HG03442 (cell line): ENCODE results near the gene PET100.

Experiments used
- ATAC-seq: cut with Tn5 transposase; IDR thresholded peaks from one replicate; pipeline ENCODE4 v1.9.1; 2021; ENCODE audit warnings: mild to moderate bottlenecking, moderate library complexity; ENCODE audit not compliant: unreplicated experiment

The PET100 gene

GRCh38 chr19:7647156-7647555 lies 17.6 kb downstream of the PET100 start:
- ATAC-seq, result no peak

GRCh38 chr19:7648265-7649014 lies 18.8 kb downstream of the PET100 start:
- ATAC-seq, result no peak

GRCh38 chr19:7650148-7650547 lies 20.6 kb downstream of the PET100 start:
- ATAC-seq, result no peak

- no peak for ATAC-seq
These were observed 22.6 kb downstream of the PET100 start for GRCh38 chr19:7652061-7652641.

GRCh38 chr19:7654401-7654800 lies 24.8 kb downstream of the PET100 start:
- ATAC-seq, result no peak

- no peak for ATAC-seq
These were observed 26.0 kb downstream of the PET100 start for GRCh38 chr19:7655581-7655980.

GRCh38 chr19:7657131-7657751 lies 27.6 kb downstream of the PET100 start:
- ATAC-seq, result no peak

GRCh38 chr19:7658219-7658686 lies 28.7 kb downstream of the PET100 start:
- peak; percentile 53 for ATAC-seq

- no peak for ATAC-seq
These were observed 32.3 kb downstream of the PET100 start for GRCh38 chr19:7661744-7662538.

GRCh38 chr19:7662657-7663056 lies 33.1 kb downstream of the PET100 start:
- no peak for ATAC-seq

GRCh38 chr19:7663706-7664105 lies 34.1 kb downstream of the PET100 start:
- ATAC-seq, result no peak

- ATAC-seq, result no peak
These were observed 35.5 kb downstream of the PET100 start for GRCh38 chr19:7665076-7665475.

GRCh38 chr19:7668842-7669241 lies 39.2 kb downstream of the PET100 start, which contains the start of gene RETN:
Gene RETN (plus strand): TSS chr19:7669049. CDS start chr19:7669327, 278 bp downstream.
- no peak for ATAC-seq

GRCh38 chr19:7669641-7670040 lies 40.0 kb downstream of the PET100 start:
- no peak for ATAC-seq

GRCh38 chr19:7670150-7670783 lies 40.7 kb downstream of the PET100 start:
- no peak for ATAC-seq

- ATAC-seq, result no peak
These were observed 41.2 kb downstream of the PET100 start for GRCh38 chr19:7670790-7671189.

- ATAC-seq, result no peak
These were observed 42.9 kb downstream of the PET100 start for GRCh38 chr19:7672522-7672921.

GRCh38 chr19:7674010-7675005 lies 44.7 kb downstream of the PET100 start:
- ATAC-seq, result no peak

- ATAC-seq, result no peak
These were observed 46.8 kb downstream of the PET100 start for GRCh38 chr19:7676376-7676775.
